Thoracic aorta (tissue), 2 donors: ENCODE data around the gene DMD. TPM values are rescaled to one million over a fixed set of nuclear protein-coding genes. Genes with fewer than 3 reads are reported as not detected.

Source experiments
- ATAC-seq: fragments of 150-250 bp; one replicate; pipeline ENCODE4 v1.8.0; 2017; ENCODE audit warnings: low read depth; ENCODE audit not compliant: insufficient number of reproducible peaks, low FRiP score
- DNase-seq: peaks from one replicate; pipeline ENCODE4 v3.0.0-alpha.2; 2020; ENCODE audit warnings: low spot score
- H3K27ac ChIP-seq, 2 donors: fragments of 200-600 bp; sonication (generic); 1 replicate in 1 of 2; 2 replicates in 1 of 2; pipeline ENCODE4 v1.5.1; 2016; ENCODE audit warnings: mild to moderate bottlenecking in 2 of 2, moderate library complexity in 2 of 2
- H3K27me3 ChIP-seq: fragments of 200-600 bp; sonication (generic); replicated peaks from 2 replicates; pipeline ENCODE4 v1.6.0; 2016; ENCODE audit warnings: mild to moderate bottlenecking; ENCODE audit not compliant: insufficient read depth
- H3K36me3 ChIP-seq: fragments of 200-600 bp; sonication (generic); one replicate; pipeline ENCODE4 v1.5.1; 2016
- H3K4me1 ChIP-seq, 2 donors: fragments of 200-600 bp; sonication (generic); 1 replicate in 1 of 2; 2 replicates in 1 of 2; pipeline versions ENCODE4 v1.5.1 to v1.6.0; 2016; ENCODE audit warnings: low read depth in 2 of 2, mild to moderate bottlenecking in 1 of 2; ENCODE audit not compliant: control insufficient read depth in 1 of 2
- H3K4me3 ChIP-seq: fragments of 200-600 bp; sonication (generic); 2 replicates; pipeline ENCODE4 v1.5.1; 2016; ENCODE audit warnings: mild to moderate bottlenecking
- H3K9me3 ChIP-seq: fragments of 200-600 bp; sonication (generic); 2 replicates; pipeline ENCODE4 v1.5.1; 2016
- total RNA-seq, 2 donors: library from RNA; depleted of rRNA; stranded (reverse); fragments of >200 nt; gene quantifications; one replicate each; pipeline versions ENCODE4 v1.1.0 to v1.2.3, GENCODE V29; 2016
- TF ChIP-seq, protein P1 (sequence below): fragments of 200-600 bp; sonication (generic); IDR thresholded peaks from one replicate; pipeline ENCODE4 v1.5.1; 2019; ENCODE audit warnings: antibody characterized with exemption

DMD gene
- total RNA-seq, 2 donors from 2014 or later, result 224 to 233 TPM

DNA sequence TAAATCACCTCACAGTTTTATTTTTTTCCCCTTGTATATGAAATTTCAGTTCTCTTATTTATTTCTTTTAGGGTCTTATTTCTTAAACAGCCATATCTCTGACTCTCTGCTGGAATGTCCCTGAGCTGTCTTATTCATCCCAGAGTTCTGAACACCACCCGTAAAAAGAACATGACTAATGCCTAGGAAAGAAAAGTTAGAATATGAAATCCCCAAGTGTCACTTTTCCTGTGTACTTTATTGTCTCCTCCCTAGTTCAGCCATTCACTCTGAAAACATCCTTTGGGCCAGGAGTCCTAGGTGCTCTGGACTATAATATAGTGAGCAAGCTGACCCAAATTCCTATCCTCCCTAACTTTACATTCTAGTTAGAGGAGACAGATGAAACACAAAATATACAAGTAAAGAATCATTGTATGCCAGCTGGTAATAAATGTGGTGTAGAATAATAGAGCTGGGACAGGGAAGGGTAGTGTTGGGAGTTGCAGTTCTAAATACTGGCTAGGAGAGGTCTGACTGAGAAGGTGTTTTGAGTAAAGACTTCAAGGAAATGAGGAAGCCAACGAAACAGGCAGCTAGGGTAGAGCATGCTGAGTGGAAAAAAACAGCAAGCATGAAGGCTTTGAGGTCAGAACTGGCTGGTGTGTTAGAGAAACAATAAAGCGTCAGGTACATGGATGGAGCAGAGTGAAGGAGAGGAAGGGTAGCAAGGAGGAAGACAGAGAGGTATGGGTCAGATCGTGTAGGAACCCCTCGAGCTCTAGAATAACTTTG, 2098.9 kb downstream of the DMD start:
- H3K27ac ChIP-seq, result no peak overlapping the region
- peaks cover 4 to 11% of the 10 kb centered on the region in 2 donors for H3K4me1 ChIP-seq
- DNase-seq (no peak), ATAC-seq (no peak)
- H3K27me3 ChIP-seq, result no peaks in the 10 kb centered on the region
- no peak overlapping the region for H3K4me3 ChIP-seq
- no peaks in the 10 kb centered on the region for H3K36me3 ChIP-seq
- TF ChIP-seq, protein P1, sequence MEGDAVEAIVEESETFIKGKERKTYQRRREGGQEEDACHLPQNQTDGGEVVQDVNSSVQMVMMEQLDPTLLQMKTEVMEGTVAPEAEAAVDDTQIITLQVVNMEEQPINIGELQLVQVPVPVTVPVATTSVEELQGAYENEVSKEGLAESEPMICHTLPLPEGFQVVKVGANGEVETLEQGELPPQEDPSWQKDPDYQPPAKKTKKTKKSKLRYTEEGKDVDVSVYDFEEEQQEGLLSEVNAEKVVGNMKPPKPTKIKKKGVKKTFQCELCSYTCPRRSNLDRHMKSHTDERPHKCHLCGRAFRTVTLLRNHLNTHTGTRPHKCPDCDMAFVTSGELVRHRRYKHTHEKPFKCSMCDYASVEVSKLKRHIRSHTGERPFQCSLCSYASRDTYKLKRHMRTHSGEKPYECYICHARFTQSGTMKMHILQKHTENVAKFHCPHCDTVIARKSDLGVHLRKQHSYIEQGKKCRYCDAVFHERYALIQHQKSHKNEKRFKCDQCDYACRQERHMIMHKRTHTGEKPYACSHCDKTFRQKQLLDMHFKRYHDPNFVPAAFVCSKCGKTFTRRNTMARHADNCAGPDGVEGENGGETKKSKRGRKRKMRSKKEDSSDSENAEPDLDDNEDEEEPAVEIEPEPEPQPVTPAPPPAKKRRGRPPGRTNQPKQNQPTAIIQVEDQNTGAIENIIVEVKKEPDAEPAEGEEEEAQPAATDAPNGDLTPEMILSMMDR, result no peak
- H3K9me3 ChIP-seq, result no peaks in the 10 kb centered on the region

DNA sequence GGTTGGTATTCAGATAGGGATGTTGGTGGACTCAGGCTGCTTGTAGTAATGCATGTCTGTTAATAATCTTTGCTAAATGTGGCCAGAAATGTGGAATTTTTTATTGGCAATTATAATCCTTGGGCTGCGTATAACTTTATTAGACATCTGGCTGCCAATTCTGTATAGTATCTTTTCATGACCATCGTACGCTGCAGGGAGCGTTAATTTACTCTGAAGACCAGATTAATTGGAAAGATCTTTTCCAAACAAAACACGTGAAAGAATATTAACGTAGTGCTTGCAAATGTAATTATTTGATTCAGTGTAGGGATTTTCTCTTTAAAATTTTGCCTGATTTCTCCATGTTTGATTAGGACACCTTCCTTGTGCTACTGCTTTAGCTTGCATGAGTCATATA, 2100.7 kb downstream of the DMD start:
- TF ChIP-seq, protein P1, result no peak
- DNase-seq (no peak), ATAC-seq (no peak)
- Histone ChIP-seq H3K9me3 (no peaks in the 10 kb centered on the region), H3K27ac (no peak overlapping the region), H3K27me3 (no peaks in the 10 kb centered on the region), H3K4me1 (peaks cover 4 to 10% of the 10 kb centered on the region in 2 donors), H3K36me3 (no peaks in the 10 kb centered on the region), H3K4me3 (no peak overlapping the region)

DNA sequence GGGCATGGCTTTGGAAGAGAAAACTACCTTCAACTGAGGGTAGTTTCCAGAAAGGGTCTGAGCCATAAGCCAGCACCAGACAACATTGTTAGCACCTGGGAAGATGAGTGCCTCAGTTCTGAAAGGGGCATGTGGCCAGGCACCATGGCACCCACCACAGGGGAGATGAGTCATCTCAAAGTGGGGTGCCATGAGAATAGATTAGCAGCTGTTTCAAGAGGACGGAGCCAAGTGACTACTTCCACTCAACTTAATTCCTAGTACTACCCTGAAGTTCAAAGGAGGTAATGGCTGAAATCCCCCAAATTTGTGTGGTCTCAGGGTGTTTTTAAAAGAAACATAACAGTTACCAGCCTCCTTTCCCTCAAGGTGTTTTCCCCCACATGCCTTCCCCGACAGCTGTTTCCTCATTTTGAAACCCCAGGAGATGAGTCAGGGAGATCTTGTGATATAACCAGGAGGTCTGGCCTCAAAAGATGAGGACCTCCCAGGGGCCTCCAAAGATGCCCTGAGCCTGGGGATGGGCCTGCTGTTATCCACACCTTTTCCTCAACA, 2111.7 kb downstream of the DMD start:
- no peak for ATAC-seq
- Histone ChIP-seq H3K36me3 (no peaks in the 10 kb centered on the region), H3K27ac (no peak overlapping the region), H3K4me3 (no peak overlapping the region), H3K4me1 (no peaks in the 10 kb centered on the region), H3K27me3 (no peaks in the 10 kb centered on the region), H3K9me3 (no peaks in the 10 kb centered on the region)
- TF ChIP-seq, protein P1, result no peak
- no peak for DNase-seq

DNA sequence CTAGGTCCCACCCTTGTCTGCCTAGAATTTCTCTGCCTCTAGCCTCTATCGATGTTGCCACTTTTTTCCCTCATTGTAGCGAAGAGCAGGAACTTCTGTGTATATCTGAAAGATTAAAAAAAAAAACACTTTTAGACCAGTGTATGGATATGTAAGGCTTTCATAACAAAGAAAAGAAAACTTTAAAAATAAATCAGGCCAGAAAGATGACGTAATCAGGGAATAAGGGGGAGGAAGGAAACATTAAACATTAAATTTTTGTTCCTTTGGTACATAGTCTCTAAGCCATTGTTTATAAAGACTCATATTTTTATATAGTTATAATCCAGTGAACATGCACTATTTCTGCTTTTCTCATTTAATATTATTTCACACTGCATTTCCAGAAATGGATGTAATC, 2113.3 kb downstream of the DMD start:
- no peaks in the 10 kb centered on the region for H3K36me3 ChIP-seq
- ATAC-seq (no peak), DNase-seq (no peak)
- no peak overlapping the region for H3K4me3 ChIP-seq
- no peaks in the 10 kb centered on the region for H3K9me3 ChIP-seq
- H3K4me1 ChIP-seq, result no peaks in the 10 kb centered on the region
- H3K27me3 ChIP-seq, result no peaks in the 10 kb centered on the region
- TF ChIP-seq, protein P1, result no peak
- H3K27ac ChIP-seq, result no peak overlapping the region

- Histone ChIP-seq H3K9me3 (no peaks in the 10 kb centered on the region), H3K36me3 (no peaks in the 10 kb centered on the region), H3K27me3 (no peaks in the 10 kb centered on the region), H3K4me1 (no peaks in the 10 kb centered on the region), H3K27ac (no peak overlapping the region), H3K4me3 (no peak overlapping the region)
- TF ChIP-seq, protein P1, result no peak
- ATAC-seq (no peak), DNase-seq (no peak)
These were observed 2117.7 kb downstream of the DMD start for GRCh38 chrX:31093639-31093975.
